HepG2 (cell line): Measurements from ENCODE around the gene FANCL. TPM values are rescaled to one million over a fixed set of nuclear protein-coding genes. Genes with fewer than 3 reads are reported as not detected.

Source experiments
- ATAC-seq: fragments of 200-7000 bp; cut with Tn5 transposase; 3 replicates; pipeline ENCODE4 v1.9.1; 2020; ENCODE audit warnings: mild to moderate bottlenecking, moderate library complexity
- BruUV-seq: library from RNA; stranded (reverse); fragments of 400-500 nt; replicated peaks from 2 replicates; lab custom pipeline; 2021; lab: Mats Ljungman, UMichigan
- CTCF ChIA-PET: fragments of 300-600 bp; formaldehyde crosslinking; extraction: SDS; loops from one replicate; lab custom pipeline; 2021; ENCODE audit warnings: low total read pairs, inconsistent platforms, low intra/inter-chr PET ratio; lab: Yijun Ruan, JAX
- POLR2A ChIA-PET: fragments of 350-600 bp; sonication (Branson Sonifier 250); formaldehyde crosslinking; loops from one replicate; lab custom pipeline; 2020; ENCODE audit warnings: antibody characterized with exemption, inconsistent platforms; lab: Yijun Ruan, JAX
- DNase-seq: peaks from one replicate; pipeline ENCODE4 v3.0.0-alpha.2; 2015; ENCODE audit warnings: low spot score
- FAIRE-seq: peaks from 3 replicates; lab custom pipeline; 2011; peaks lifted over from hg19 to GRCh38; lab: Jason Lieb, UNC
- H2AFZ ChIP-seq: one replicate; pipeline ENCODE4 v1.6.1; 2011; ENCODE audit warnings: low read length, inconsistent platforms
- H3K27ac ChIP-seq: fragments of 300-600 bp; 3 replicates; pipeline ENCODE4 v1.8.0; 2011; ENCODE audit warnings: mixed run types, mild to moderate bottlenecking, mixed read lengths, low read length, inconsistent platforms; ENCODE audit not compliant: insufficient read depth; ENCODE audit errors: extremely low read length
- H3K27me3 ChIP-seq, 2 experiments: fragments of 200-600 bp in 1 of 2; 2 replicates in 1 of 2; 3 replicates in 1 of 2; pipeline versions ENCODE4 v1.6.0 to v1.8.0; 2011; ENCODE audit warnings: low read length in 2 of 2, mild to moderate bottlenecking in 2 of 2, moderate library complexity in 2 of 2, inconsistent platforms in 1 of 2; ENCODE audit not compliant: insufficient read depth in 2 of 2, control insufficient read depth in 1 of 2
- H3K36me3 ChIP-seq, 2 experiments: fragments of 200-600 bp in 1 of 2; replicated peaks in 1 of 2; 2 replicates in 1 of 2; 3 replicates in 1 of 2; pipeline versions ENCODE4 v1.5.1 to v1.8.0; 2011; ENCODE audit warnings: low read length in 2 of 2, inconsistent platforms in 1 of 2; ENCODE audit not compliant: insufficient read depth in 2 of 2, control insufficient read depth in 1 of 2
- H3K4me1 ChIP-seq: 2 replicates; pipeline ENCODE4 v1.5.1; 2012; ENCODE audit warnings: low read length, inconsistent platforms; ENCODE audit not compliant: insufficient read depth
- H3K4me2 ChIP-seq: 2 replicates; pipeline ENCODE4 v1.6.0; 2011; ENCODE audit warnings: low read depth, low read length, inconsistent platforms
- H3K4me3 ChIP-seq, 3 experiments: fragments of 200-600 bp in 1 of 3; sonication (generic), shearing (Covaris generic) in 1 of 3; replicated peaks in 1 of 3; 2 replicates each; pipeline ENCODE4 v1.5.1; 2011 to 2016; ENCODE audit warnings: low read length in 3 of 3, inconsistent platforms in 2 of 3, low read depth in 2 of 3, mild to moderate bottlenecking in 2 of 3, control low read depth in 1 of 3, mixed read lengths in 1 of 3; ENCODE audit not compliant: insufficient read depth in 1 of 3
- H3K79me2 ChIP-seq: one replicate; pipeline ENCODE4 v1.6.1; 2011; ENCODE audit warnings: low read length, inconsistent platforms; ENCODE audit not compliant: insufficient read depth
- H3K9ac ChIP-seq: 2 replicates; pipeline ENCODE4 v1.6.0; 2011; ENCODE audit warnings: mild to moderate bottlenecking, low read depth, low read length, inconsistent platforms; ENCODE audit not compliant: insufficient read depth
- H3K9me3 ChIP-seq: 2 replicates; pipeline ENCODE4 v1.5.1; 2012; ENCODE audit warnings: mild to moderate bottlenecking, low read length
- H4K20me1 ChIP-seq: 2 replicates; pipeline ENCODE4 v1.6.0; 2011; ENCODE audit warnings: inconsistent platforms, mild to moderate bottlenecking, low read length, moderate library complexity; ENCODE audit not compliant: insufficient read depth
- ATF2 ChIP-seq: sonication (generic); formaldehyde crosslinking; IDR thresholded peaks from 2 replicates; pipeline ENCODE4 v1.4.0; 2020; ENCODE audit warnings: missing genetic modification reagents
- BHLHE40 ChIP-seq: IDR thresholded peaks from 2 replicates; pipeline ENCODE4 v1.6.1; 2011; ENCODE audit warnings: low read length, improper control_type of control experiment
- DDIT3 ChIP-seq: sonication (generic); formaldehyde crosslinking; IDR thresholded peaks from 2 replicates; pipeline ENCODE4 v1.4.0; 2020; ENCODE audit warnings: mild to moderate bottlenecking, missing genetic modification reagents
- ELF4 ChIP-seq: sonication (generic); formaldehyde crosslinking; IDR thresholded peaks from 2 replicates; pipeline ENCODE4 v1.5.0; 2020; ENCODE audit warnings: missing genetic modification reagents, mild to moderate bottlenecking, moderate library complexity, borderline replicate concordance
- RBFOX2 ChIP-seq: fragments of 200-400 bp; formaldehyde crosslinking; IDR thresholded peaks from 2 replicates; pipeline ENCODE4 v1.6.1; 2017; ENCODE audit warnings: low read depth, mild to moderate bottlenecking, low read length
- ZNF644 ChIP-seq: IDR thresholded peaks from 2 replicates; pipeline ENCODE4 v1.6.1; 2016; ENCODE audit warnings: low read depth
- ZNF782 ChIP-seq: sonication (generic); formaldehyde crosslinking; IDR thresholded peaks from 2 replicates; pipeline ENCODE4 v1.4.0; 2020; ENCODE audit warnings: missing genetic modification reagents, mild to moderate bottlenecking, borderline replicate concordance
- WGBS: methylation state at CpG from one replicate; pipeline ENCODE4 v1.1.6; 2017; ENCODE audit warnings: low lambda C conversion rate; 5-methylcytosine and 5-hydroxymethylcytosine counted together
- in situ Hi-C: cut with HindIII; loops from 2 replicates; pipeline ENCODE4 v1.10.0; 2017; ENCODE audit warnings: low pct_unique_long_range_greater_than_20kb; ENCODE audit not compliant: extremely low pct_ligation_motif_present
- intact Hi-C: fragments of 100-400 bp; cut with micrococcal nuclease; formaldehyde crosslinking; loops from one replicate; pipeline ENCODE4 v1.10.0; 2022; ENCODE audit not compliant: unreplicated experiment
- polyA plus RNA-seq, 8 experiments: library from polyadenylated mRNA; depleted of rRNA in 3 of 8; stranded (reverse) in 7 of 8; unstranded in 1 of 8; fragments of >200 nt; fragmentation: Illumina TruSeq in 4 of 8; extraction: Trizol in 4 of 8; gene quantifications; 2 replicates each; pipeline versions ENCODE4 v1.2.1 to v1.2.3, GENCODE V29; 2011 to 2016; ENCODE audit warnings: low read depth in 4 of 8, missing spikeins in 1 of 8, mixed read lengths in 1 of 8; ENCODE audit not compliant: insufficient read depth in 1 of 8
- total RNA-seq, 5 experiments: library from RNA; depleted of rRNA; stranded (reverse); fragments of >200 nt; fragmentation: Illumina TruSeq; extraction: Trizol; gene quantifications; 2 replicates each; pipeline ENCODE4 v1.2.3, GENCODE V29; 2016; ENCODE audit warnings: low read depth in 1 of 5

Gene FANCL
- total and polyA plus RNA-seq, 2 of the 13 experiments (the other 11 are each of a cell fraction or from before 2014, with no cell fraction given), result 40.7 to 66.8 TPM

- POLR2A ChIA-PET, result no interaction called here
- Histone ChIP-seq H3K4me3 (peak overlapping the region; percentile 67 to 88 (median 86); a peak in 5 of 6 replicates), H3K4me2 (peak overlapping the region; percentile 81), H3K27me3 (peaks cover 0 to 5% of the 10 kb centered on the region in 2 experiments; a peak in 1 of 5 replicates), H3K9me3 (peaks cover 7% of the 10 kb centered on the region; the same call in 1 of the 2 replicates), H3K4me1 (peaks cover 47% of the 10 kb centered on the region), H3K9ac (peak overlapping the region; percentile 91), H4K20me1 (no peaks in the 10 kb centered on the region), H3K79me2 (peaks cover 63% of the 10 kb centered on the region), H3K36me3 (no peaks in the 10 kb centered on the region), H2AFZ (no peak overlapping the region), H3K27ac (no peak overlapping the region)
- intact Hi-C loops (no loop called here), in situ Hi-C loops (loop anchor here (10.0 kb wide), 1 partner anchor 195 kb away; the partner anchor contains the start of gene VRK2)
- WGBS, result 73% methylated on average over 3 of the region's 3 CpGs
- no peak for DNase-seq
- BruUV-seq, result no TSS peak
- TF ChIP-seq RBFOX2 (peak; percentile 32; the same call in 1 of the 2 replicates), BHLHE40 (no peak), ATF2 (CRISPR knock-in tag) (no peak), ELF4 (CRISPR knock-in tag) (0 out of 2 replicates have a peak, but pooled peaks have one; percentile 26), ZNF782 (no peak)
- FAIRE-seq, result no peak
- CTCF ChIA-PET, result no interaction called here
- ATAC-seq, result no peak
Measured at GRCh38 chr2:58239243-58239925, 1.7 kb downstream of the FANCL start.

GRCh38 chr2:58237741-58238140, 3.4 kb downstream of the FANCL start:
- peaks cover 79% of the 10 kb centered on the region for H3K79me2 ChIP-seq
- ChIA-PET CTCF (no interaction called here), POLR2A (no interaction called here)
- H3K9ac ChIP-seq, result no peak overlapping the region
- intact Hi-C loops (no loop called here), in situ Hi-C loops (loop anchor here (10.0 kb wide), 1 partner anchor 193 kb away; the partner anchor contains the start of gene VRK2)
- no peak overlapping the region; a peak in 1 of 6 replicates for H3K4me3 ChIP-seq
- no peak for TF ChIP-seq DDIT3 (CRISPR knock-in tag)
- peak; percentile 31; the same call in 1 of the 2 replicates for TF ChIP-seq ZNF644 (CRISPR knock-in tag)
- peaks cover 0 to 3% of the 10 kb centered on the region in 2 experiments; a peak in 1 of 5 replicates for H3K27me3 ChIP-seq
- BruUV-seq, result no TSS peak
- peak overlapping the region; percentile 81 for H3K4me2 ChIP-seq
- H3K4me1 ChIP-seq, result peaks cover 58% of the 10 kb centered on the region
- ATAC-seq, result no peak
- no peak for DNase-seq
- H3K9me3 ChIP-seq, result peaks cover 7% of the 10 kb centered on the region; the same call in 1 of the 2 replicates
- no peak overlapping the region for H2AFZ ChIP-seq
- no peak overlapping the region for H3K27ac ChIP-seq
- no peak for FAIRE-seq
- H4K20me1 ChIP-seq, result no peaks in the 10 kb centered on the region
- no peaks in the 10 kb centered on the region for H3K36me3 ChIP-seq
